Left colon (tissue), 2 donors: Measurements from ENCODE around the gene PCDHGA8. TPM values are rescaled to one million over a fixed set of nuclear protein-coding genes. Genes with fewer than 3 reads are reported as not detected.
"Not testable (repeated sequence)": the region's sequence is repeated elsewhere in the genome, so short reads cannot be mapped to it uniquely, and the experiment has no call there.

Source experiments
- ATAC-seq: fragments of 200-7000 bp; cut with Tn5 transposase; one replicate; pipeline ENCODE4 v1.9.1; 2020; ENCODE audit warnings: mild to moderate bottlenecking, moderate library complexity
- DNase-seq, 2 donors: peaks; one replicate each; pipeline ENCODE4 v3.0.0-alpha.2; 2020
- intact Hi-C, 2 donors: fragments of 100-400 bp; cut with DNase I in 1 of 2; cut with micrococcal nuclease in 1 of 2; formaldehyde crosslinking; loops; one replicate each; pipeline versions ENCODE4 v1.11.2 to v1.14.0; 2022; cut with DNase I, micrococcal nuclease
- total RNA-seq, 2 donors: library from RNA; stranded (reverse); fragmentation: NEBNext Ultra II Directional; extraction: Animal tissue kit (Norgen Biotek cat#: 25700); gene quantifications; one replicate each; pipeline ENCODE4 v1.2.1, GENCODE V29; 2021
- donor health status: DM: no; HTN: no; CAD: no.
- donor health status: DM: yes; HTN: yes; CAD: no.

Gene PCDHGA8
- total RNA-seq, 2 donors from 2014 or later, result 0.73 to 0.82 TPM

- intact Hi-C loops, result no loop called here
- DNase-seq, result no peak
- ATAC-seq, result no peak
These were observed 26.2 kb upstream of the PCDHGA8 start for GRCh38 chr5:141366016-141366896.

GRCh38 chr5:141369994-141370848 is 22.2 kb upstream of the PCDHGA8 start, which contains the start of gene PCDHGB3:
PCDHGB3 (plus strand) TSS chr5:141370242; CDS start chr5:141370395, 153 bp downstream.
- DNase-seq (peak in 1 of 2 donors; percentile 41), ATAC-seq (peak; percentile 71)
- intact Hi-C loops, result no loop called here

- intact Hi-C loops, result no loop called here
- DNase-seq, result no peak
- ATAC-seq, result no peak
These were observed 20.6 kb upstream of the PCDHGA8 start for GRCh38 chr5:141371572-141372475.

- intact Hi-C loops, result no loop called here
- DNase-seq (no peak), ATAC-seq (no peak)
These were observed 18.6 kb upstream of the PCDHGA8 start, which contains the start of gene PCDHGA6 for GRCh38 chr5:141373673-141374317. PCDHGA6 (plus strand) TSS chr5:141373891; CDS start chr5:141374084, 193 bp downstream.

- no peak for DNase-seq
- ATAC-seq, result no peak
- intact Hi-C loops, result no loop called here
These were observed 17.8 kb upstream of the PCDHGA8 start for GRCh38 chr5:141374627-141375026.

GRCh38 chr5:141375444-141376155 is 16.8 kb upstream of the PCDHGA8 start:
- intact Hi-C loops, ATAC-seq, DNase-seq: not testable (repeated sequence)

GRCh38 chr5:141382469-141383294 is 9.8 kb upstream of the PCDHGA8 start, which contains the start of gene PCDHGA7:
PCDHGA7 (plus strand) TSS chr5:141382742; CDS start chr5:141382900, 158 bp downstream.
- DNase-seq (peak in 1 of 2 donors; percentile 17), ATAC-seq (no peak)
- intact Hi-C loops, result no loop called here

GRCh38 chr5:141383345-141383744 is 9.1 kb upstream of the PCDHGA8 start:
- intact Hi-C loops, result no loop called here
- DNase-seq (peak in 1 of 2 donors; percentile 9), ATAC-seq (no peak)

- ATAC-seq, result no peak
- intact Hi-C loops, result no loop called here
These were observed 7.8 kb upstream of the PCDHGA8 start for GRCh38 chr5:141384471-141385267.

GRCh38 chr5:141387557-141388311 is 4.7 kb upstream of the PCDHGA8 start, which contains the start of gene PCDHGB4:
PCDHGB4 (plus strand) TSS chr5:141387698; CDS start chr5:141387885, 187 bp downstream.
- DNase-seq, intact Hi-C loops: not testable (repeated sequence)
- ATAC-seq, result peak; percentile 64

More at GRCh38 chr5:141384471-141385267, 7.8 kb upstream of the PCDHGA8 start:
- peak in 1 of 2 donors; percentile 17 for DNase-seq

GRCh38 chr5:141388661-141389060 is 3.8 kb upstream of the PCDHGA8 start:
- intact Hi-C loops, result no loop called here
- no peak for ATAC-seq
- DNase-seq, result no peak

GRCh38 chr5:141389153-141390042 is 3.0 kb upstream of the PCDHGA8 start:
- ATAC-seq (no peak), DNase-seq (no peak)
- intact Hi-C loops, result loop anchor here in 1 of 2 donors (10.0 kb wide), 1 partner anchor 45 kb away; the partner anchor contains the start of gene PCDHGA3

GRCh38 chr5:141393267-141393666 is 834 bp downstream of the PCDHGA8 start:
- intact Hi-C loops, result loop anchor here in 1 of 2 donors (10.0 kb wide), 1 partner anchor 48 kb away; the partner anchor contains the start of gene PCDHGA3
- DNase-seq, result no peak
- no peak for ATAC-seq
